ENCODE results near the gene EFNA5. TPM values are rescaled to one million over a fixed set of nuclear protein-coding genes. Genes with fewer than 3 reads are reported as not detected.

Gene EFNA5
- polyA plus RNA-seq, 3 donors, result 0.01 TPM; not detected in 2

DNA sequence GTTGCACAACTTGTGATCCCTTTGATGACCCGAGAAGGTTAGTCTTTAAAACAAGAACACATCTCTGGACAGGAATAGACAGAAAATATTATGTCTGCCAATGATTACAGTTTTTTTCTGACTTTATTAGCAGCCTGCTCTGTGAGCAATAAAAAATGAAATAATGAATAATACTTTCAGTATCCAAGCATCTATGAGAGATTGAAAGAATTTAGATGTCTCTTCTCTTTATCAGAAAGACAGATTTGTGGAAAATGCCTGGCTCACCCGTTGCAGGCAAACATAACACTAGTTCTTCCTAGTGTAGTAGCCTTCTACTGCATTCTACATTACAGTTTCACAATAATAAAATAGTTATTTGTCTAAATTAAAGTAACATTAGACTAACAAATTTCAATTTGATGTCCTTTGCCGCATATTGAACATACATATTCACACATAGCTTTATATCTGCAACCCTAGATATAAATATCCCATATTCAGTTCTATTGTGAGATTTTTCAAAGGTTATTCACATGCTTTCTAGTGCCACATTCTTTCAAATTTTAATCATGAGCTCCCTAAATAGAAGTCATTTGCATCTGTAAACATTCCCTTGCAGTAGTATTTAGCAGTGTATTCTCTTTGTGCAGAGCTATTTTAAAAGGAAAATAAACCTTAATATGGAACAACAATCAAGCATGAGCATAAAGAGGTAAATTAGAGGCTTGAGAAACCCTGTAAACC is 267.3 kb downstream of the EFNA5 start:
- Histone ChIP-seq H3K9ac (ENCODE audit: insufficient read depth, low read length, poor library complexity, severe bottlenecking) (no peak overlapping the region), H3K9me3 (replicated peaks in 1 of 2; ENCODE audit: control insufficient read depth in 1 of 2, insufficient read depth in 1 of 2, low read length in 2 of 2) (no peaks in the 10 kb centered on the region), H2AFZ (ENCODE audit: insufficient read depth, low read depth, low read length, poor library complexity, severe bottlenecking) (no peak overlapping the region), H3K79me2 (ENCODE audit: insufficient read depth, low read length) (no peaks in the 10 kb centered on the region), H3K4me2 (replicated peaks; ENCODE audit: extremely low read depth, low read length, poor library complexity, severe bottlenecking) (no peak overlapping the region), H3K4me1 (ENCODE audit: control insufficient read depth in 1 of 2, insufficient read depth in 2 of 2, low read length in 2 of 2) (no peaks in the 10 kb centered on the region), H4K20me1 (ENCODE audit: insufficient read depth, low read length) (no peaks in the 10 kb centered on the region), H3K4me3 (replicated peaks in 1 of 3; ENCODE audit: low read depth in 2 of 3, low read length in 3 of 3) (no peak overlapping the region), H3K36me3 (replicated peaks in 1 of 2; ENCODE audit: control insufficient read depth in 1 of 2, insufficient read depth in 2 of 2, low read length in 2 of 2) (no peaks in the 10 kb centered on the region), H3K27ac (ENCODE audit: low read depth in 1 of 2, low read length in 2 of 2) (no peak overlapping the region), H3K27me3 (ENCODE audit: control insufficient read depth in 2 of 2, insufficient read depth in 2 of 2, low read length in 2 of 2) (no peaks in the 10 kb centered on the region)
- DNase-seq, result no peak
- Mint-ChIP-seq H3K4me3 (no peak overlapping the region), H3K27ac (no peak overlapping the region), H3K36me3 (no peaks in the 10 kb centered on the region), H3K27me3 (ENCODE audit: low read depth in 3 of 3) (peaks cover 0 to 1% (median 0%) of the 10 kb centered on the region in 3 donors), H3K4me1 (no peaks in the 10 kb centered on the region), H3K9me3 (peaks cover 0 to 2% (median 0%) of the 10 kb centered on the region in 7 donors)
- no CpG with 5 or more reads among the region's 3 CpGs for WGBS (ENCODE audit: insufficient coverage)
- intact Hi-C loops (cut with micrococcal nuclease), result no loop called here
- TF ChIP-seq, protein P1, sequence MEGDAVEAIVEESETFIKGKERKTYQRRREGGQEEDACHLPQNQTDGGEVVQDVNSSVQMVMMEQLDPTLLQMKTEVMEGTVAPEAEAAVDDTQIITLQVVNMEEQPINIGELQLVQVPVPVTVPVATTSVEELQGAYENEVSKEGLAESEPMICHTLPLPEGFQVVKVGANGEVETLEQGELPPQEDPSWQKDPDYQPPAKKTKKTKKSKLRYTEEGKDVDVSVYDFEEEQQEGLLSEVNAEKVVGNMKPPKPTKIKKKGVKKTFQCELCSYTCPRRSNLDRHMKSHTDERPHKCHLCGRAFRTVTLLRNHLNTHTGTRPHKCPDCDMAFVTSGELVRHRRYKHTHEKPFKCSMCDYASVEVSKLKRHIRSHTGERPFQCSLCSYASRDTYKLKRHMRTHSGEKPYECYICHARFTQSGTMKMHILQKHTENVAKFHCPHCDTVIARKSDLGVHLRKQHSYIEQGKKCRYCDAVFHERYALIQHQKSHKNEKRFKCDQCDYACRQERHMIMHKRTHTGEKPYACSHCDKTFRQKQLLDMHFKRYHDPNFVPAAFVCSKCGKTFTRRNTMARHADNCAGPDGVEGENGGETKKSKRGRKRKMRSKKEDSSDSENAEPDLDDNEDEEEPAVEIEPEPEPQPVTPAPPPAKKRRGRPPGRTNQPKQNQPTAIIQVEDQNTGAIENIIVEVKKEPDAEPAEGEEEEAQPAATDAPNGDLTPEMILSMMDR (IDR thresholded peaks at IDR 0.05), result no peak

DNA sequence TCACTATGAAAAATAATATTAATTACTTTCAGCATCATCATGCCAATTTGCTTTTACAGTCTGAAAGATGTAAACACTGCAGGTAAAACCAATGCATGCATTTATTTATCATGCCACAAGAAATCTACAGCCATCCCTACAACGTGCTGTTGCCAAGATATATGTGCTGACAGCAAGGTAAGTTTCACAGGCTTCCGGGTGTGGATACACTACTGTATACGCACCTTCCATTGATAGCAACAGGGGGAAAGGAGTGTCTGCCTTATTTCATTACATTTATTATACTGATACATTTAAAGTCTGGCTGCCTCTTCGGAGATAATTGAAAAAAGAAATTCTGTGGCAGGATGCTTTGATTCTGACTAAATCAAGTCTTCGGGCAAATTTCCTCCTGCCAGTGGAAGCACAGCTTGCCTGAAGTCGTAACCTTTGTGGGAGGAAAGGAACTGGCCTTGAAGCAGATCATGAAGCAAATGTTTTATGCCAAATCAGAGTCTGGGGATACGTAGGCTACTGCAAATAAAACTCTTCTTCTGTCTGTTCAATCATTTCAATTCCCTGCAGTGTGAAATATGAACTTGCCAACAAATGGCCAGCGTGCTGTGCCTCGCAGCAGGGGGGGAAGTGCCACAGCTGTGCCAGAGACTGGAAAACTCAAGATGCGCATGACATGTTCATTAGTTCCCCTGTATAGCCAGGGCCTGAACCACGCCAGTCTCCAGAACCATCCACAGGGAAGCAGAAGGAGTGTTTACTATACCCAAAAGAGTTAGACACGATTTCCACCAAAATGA is 268.1 kb downstream of the EFNA5 start:
- 88% methylated on average over 6 of the region's 12 CpGs for WGBS (ENCODE audit: insufficient coverage)
- no peaks in the 10 kb centered on the region for H3K9me3 ChIP-seq (replicated peaks in 1 of 2; ENCODE audit: control insufficient read depth in 1 of 2, insufficient read depth in 1 of 2, low read length in 2 of 2)
- H3K27ac ChIP-seq (ENCODE audit: low read depth in 1 of 2, low read length in 2 of 2), result no peak overlapping the region
- H2AFZ ChIP-seq (ENCODE audit: insufficient read depth, low read depth, low read length, poor library complexity, severe bottlenecking), result no peak overlapping the region
- Mint-ChIP-seq H3K4me3 (no peak overlapping the region), H3K9me3 (no peaks in the 10 kb centered on the region), H3K36me3 (no peaks in the 10 kb centered on the region), H3K4me1 (no peaks in the 10 kb centered on the region), H3K27me3 (ENCODE audit: low read depth in 3 of 3) (peaks cover 0 to 1% (median 0%) of the 10 kb centered on the region in 3 donors), H3K27ac (no peak overlapping the region)
- H3K4me2 ChIP-seq (replicated peaks; ENCODE audit: extremely low read depth, low read length, poor library complexity, severe bottlenecking), result no peak overlapping the region
- no peaks in the 10 kb centered on the region for H3K36me3 ChIP-seq (replicated peaks in 1 of 2; ENCODE audit: control insufficient read depth in 1 of 2, insufficient read depth in 2 of 2, low read length in 2 of 2)
- H3K4me3 ChIP-seq (replicated peaks in 1 of 3; ENCODE audit: low read depth in 2 of 3, low read length in 3 of 3), result no peak overlapping the region
- H4K20me1 ChIP-seq (ENCODE audit: insufficient read depth, low read length), result no peaks in the 10 kb centered on the region
- intact Hi-C loops (cut with micrococcal nuclease), result no loop called here
- no peaks in the 10 kb centered on the region for H3K79me2 ChIP-seq (ENCODE audit: insufficient read depth, low read length)
- no peaks in the 10 kb centered on the region for H3K4me1 ChIP-seq (ENCODE audit: control insufficient read depth in 1 of 2, insufficient read depth in 2 of 2, low read length in 2 of 2)
- H3K27me3 ChIP-seq (ENCODE audit: control insufficient read depth in 2 of 2, insufficient read depth in 2 of 2, low read length in 2 of 2), result no peaks in the 10 kb centered on the region
- H3K9ac ChIP-seq (ENCODE audit: insufficient read depth, low read length, poor library complexity, severe bottlenecking), result no peak overlapping the region
- TF ChIP-seq, protein P1 (IDR thresholded peaks at IDR 0.05), result no peak
- DNase-seq, result no peak

All from CD14-positive monocyte (primary cell).